Fibroblast of lung (primary cell): ENCODE data around the gene TCOF1. TPM values are rescaled to one million over a fixed set of nuclear protein-coding genes. Genes with fewer than 3 reads are reported as not detected.

ENCODE experiments used
- DNase-seq, 2 donors: peaks; one replicate each; pipeline versions ENCODE4 v3.0.0 to v3.0.0-alpha.2; 2010; ENCODE audit warnings: low read depth in 2 of 2
- H2AFZ ChIP-seq: 2 replicates; pipeline ENCODE4 v1.5.1; 2012; ENCODE audit warnings: low read length, control low read depth, inconsistent platforms
- H3K27ac ChIP-seq: 2 replicates; pipeline ENCODE4 v1.5.1; 2011; ENCODE audit warnings: low read length, control low read depth; ENCODE audit not compliant: insufficient read depth
- H3K27me3 ChIP-seq: 2 replicates; pipeline ENCODE4 v1.5.1; 2011; ENCODE audit warnings: mild to moderate bottlenecking, low read length; ENCODE audit not compliant: control insufficient read depth, insufficient read depth
- H3K36me3 ChIP-seq: 2 replicates; pipeline ENCODE4 v1.5.1; 2011; ENCODE audit warnings: low read length; ENCODE audit not compliant: control insufficient read depth, insufficient read depth
- H3K4me1 ChIP-seq: 2 replicates; pipeline ENCODE4 v1.5.1; 2011; ENCODE audit warnings: low read length; ENCODE audit not compliant: control insufficient read depth, insufficient read depth; ENCODE audit errors: extremely low read depth
- H3K4me2 ChIP-seq: 2 replicates; pipeline ENCODE4 v1.5.1; 2011; ENCODE audit warnings: low read length, control low read depth; ENCODE audit not compliant: insufficient read depth; ENCODE audit errors: extremely low read depth
- H3K4me3 ChIP-seq, 4 experiments: fragments of 200-600 bp in 1 of 4; sonication (generic) in 1 of 4; replicated peaks in 1 of 4; 2 replicates each; pipeline ENCODE4 v1.5.1; 2011 to 2016; ENCODE audit warnings: low read length in 4 of 4, low read depth in 3 of 4, mild to moderate bottlenecking in 3 of 4, control low read depth in 2 of 4, inconsistent platforms in 1 of 4, mixed read lengths in 1 of 4; ENCODE audit not compliant: insufficient read depth in 1 of 4; ENCODE audit errors: control extremely low read depth in 1 of 4
- H3K79me2 ChIP-seq: 2 replicates; pipeline ENCODE4 v1.5.1; 2012; ENCODE audit warnings: mild to moderate bottlenecking, low read length, inconsistent platforms; ENCODE audit not compliant: control insufficient read depth, insufficient read depth
- H3K9ac ChIP-seq: 2 replicates; pipeline ENCODE4 v1.5.1; 2011; ENCODE audit warnings: mild to moderate bottlenecking, low read length, control low read depth; ENCODE audit not compliant: insufficient read depth
- H3K9me3 ChIP-seq: 2 replicates; pipeline ENCODE4 v1.5.1; 2012; ENCODE audit warnings: low read depth, low read length; ENCODE audit not compliant: control insufficient read depth, insufficient read depth
- H4K20me1 ChIP-seq: 2 replicates; pipeline ENCODE4 v1.5.1; 2011; ENCODE audit warnings: low read length; ENCODE audit not compliant: control insufficient read depth, insufficient read depth; ENCODE audit errors: extremely low read depth
- CTCF ChIP-seq, 2 donors: IDR thresholded peaks in 1 of 2; conservative IDR thresholded peaks in 1 of 2; 1 replicate in 1 of 2; 2 replicates in 1 of 2; pipeline ENCODE4 v1.5.1; 2011 to 2012; ENCODE audit warnings: low read length in 2 of 2, control low read depth in 1 of 2, inconsistent platforms in 1 of 2, low read depth in 1 of 2, mild to moderate bottlenecking in 1 of 2
- EZH2 ChIP-seq: IDR thresholded peaks from 2 replicates; pipeline ENCODE4 v1.5.1; 2012; ENCODE audit warnings: low read length, control low read depth, mild to moderate bottlenecking; ENCODE audit errors: missing control alignments
- polyA plus RNA-seq, 2 donors: library from polyadenylated mRNA; depleted of rRNA in 1 of 2; stranded (reverse) in 1 of 2; unstranded in 1 of 2; fragments of >200 nt; gene quantifications; 2 replicates each; pipeline ENCODE4 v1.2.1, GENCODE V29; 2011 to 2012; ENCODE audit warnings: missing spikeins in 1 of 2
- total RNA-seq: library from RNA; depleted of rRNA; stranded (reverse); fragments of >200 nt; gene quantifications from 2 replicates; pipeline ENCODE4 v1.2.1, GENCODE V29; 2014

TCOF1 gene
- total and polyA plus RNA-seq, 2 donors (not counting 1 experiment from before 2014, with no cell fraction given): 8.5 to 10.6 TPM

- H3K27ac ChIP-seq: no peak overlapping the region
- no peak for DNase-seq
- H3K9ac ChIP-seq: no peak overlapping the region
- no peak overlapping the region for H2AFZ ChIP-seq
- H3K79me2 ChIP-seq: no peaks in the 10 kb centered on the region
- H3K36me3 ChIP-seq: no peaks in the 10 kb centered on the region
- no peaks in the 10 kb centered on the region for H3K27me3 ChIP-seq
- H3K4me3 ChIP-seq: no peak overlapping the region
- H3K4me1 ChIP-seq: no peaks in the 10 kb centered on the region
- no peaks in the 10 kb centered on the region for H4K20me1 ChIP-seq
- no peaks in the 10 kb centered on the region for H3K9me3 ChIP-seq
- no peak overlapping the region for H3K4me2 ChIP-seq
- TF ChIP-seq CTCF (conservative IDR thresholded peaks at IDR 0.05 in 1 of 2, IDR thresholded peaks at IDR 0.05 in 1 of 2; ENCODE audit: low read depth in 1 of 2, low read length in 2 of 2) (no peak), EZH2 (no peak)
Observed at GRCh38 chr5:150329881-150330876, 27.3 kb upstream of the TCOF1 start.

- no peaks in the 10 kb centered on the region for H3K27me3 ChIP-seq
- TF ChIP-seq EZH2: no peak
- no peak for TF ChIP-seq CTCF (conservative IDR thresholded peaks at IDR 0.05 in 1 of 2, IDR thresholded peaks at IDR 0.05 in 1 of 2; ENCODE audit: low read depth in 1 of 2, low read length in 2 of 2)
- H3K4me3 ChIP-seq: no peak overlapping the region
- no peak overlapping the region for H3K27ac ChIP-seq
- no peaks in the 10 kb centered on the region for H3K79me2 ChIP-seq
- H3K36me3 ChIP-seq: no peaks in the 10 kb centered on the region
- no peaks in the 10 kb centered on the region for H3K9me3 ChIP-seq
- no peak overlapping the region for H2AFZ ChIP-seq
- no peaks in the 10 kb centered on the region for H4K20me1 ChIP-seq
- no peaks in the 10 kb centered on the region for H3K4me1 ChIP-seq
- H3K9ac ChIP-seq: no peak overlapping the region
- H3K4me2 ChIP-seq: no peak overlapping the region
- no peak for DNase-seq
Observed at GRCh38 chr5:150333400-150333799, 24.1 kb upstream of the TCOF1 start.

GRCh38 chr5:150335778-150336177, 21.7 kb upstream of the TCOF1 start:
- H3K79me2 ChIP-seq: no peaks in the 10 kb centered on the region
- no peak for TF ChIP-seq CTCF (conservative IDR thresholded peaks at IDR 0.05 in 1 of 2, IDR thresholded peaks at IDR 0.05 in 1 of 2; ENCODE audit: low read depth in 1 of 2, low read length in 2 of 2)
- no peak for TF ChIP-seq EZH2
- H2AFZ ChIP-seq: no peak overlapping the region
- H4K20me1 ChIP-seq: no peaks in the 10 kb centered on the region
- no peak overlapping the region for H3K4me2 ChIP-seq
- H3K36me3 ChIP-seq: no peaks in the 10 kb centered on the region
- H3K9ac ChIP-seq: no peak overlapping the region
- no peak overlapping the region for H3K4me3 ChIP-seq
- H3K4me1 ChIP-seq: no peaks in the 10 kb centered on the region
- peak in 1 of 2 donors; percentile 45 for DNase-seq
- no peaks in the 10 kb centered on the region for H3K9me3 ChIP-seq
- no peak overlapping the region for H3K27ac ChIP-seq
- H3K27me3 ChIP-seq: no peaks in the 10 kb centered on the region
